BE2C (cell line): ENCODE measurements around the gene KDM5C.

ENCODE experiments used
- DNase-seq: peaks from one replicate; pipeline ENCODE4 v3.0.0-alpha.2; 2020
- H3K27me3 ChIP-seq: fragments of 250-450 bp; sonication (Bioruptor Pico); 2 replicates; pipeline ENCODE4 v1.5.1; 2020; ENCODE audit warnings: mild to moderate bottlenecking
- H3K36me3 ChIP-seq: fragments of 250-450 bp; sonication (Bioruptor Pico); 2 replicates; pipeline ENCODE4 v1.5.1; 2020; ENCODE audit warnings: mild to moderate bottlenecking
- H3K4me1 ChIP-seq: fragments of 250-450 bp; sonication (Bioruptor Pico); 2 replicates; pipeline ENCODE4 v1.5.1; 2020
- H3K4me3 ChIP-seq: 2 replicates; pipeline ENCODE4 v1.5.1; 2011; ENCODE audit warnings: low read depth, low read length
- H3K9me3 ChIP-seq: fragments of 250-450 bp; sonication (Bioruptor Pico); 2 replicates; pipeline ENCODE4 v1.5.1; 2020
- TF ChIP-seq, protein P1 (sequence below): IDR thresholded peaks from 2 replicates; pipeline ENCODE4 v1.5.1; 2012; ENCODE audit warnings: mild to moderate bottlenecking, low read depth, low read length

Gene KDM5C

DNA sequence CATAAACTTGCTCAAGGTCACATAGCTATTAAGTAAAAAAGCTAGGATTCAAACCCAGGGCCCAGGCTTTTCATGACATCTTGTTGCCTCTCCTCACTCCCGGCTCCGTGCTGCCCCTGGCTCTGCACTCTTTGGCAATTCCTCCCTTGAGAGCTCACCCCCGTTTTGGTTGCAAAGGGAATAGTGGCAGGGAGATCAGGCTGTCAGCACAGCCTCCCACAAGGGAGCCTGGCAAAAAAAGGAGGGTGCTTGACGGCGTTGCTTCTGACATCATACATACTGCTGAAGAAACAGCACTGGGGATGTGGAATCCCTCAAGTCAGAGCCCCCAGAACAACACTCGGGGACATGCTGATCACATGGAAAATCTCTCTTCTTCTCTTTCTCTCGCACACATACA is 35.8 kb upstream of the KDM5C start:
- Histone ChIP-seq H3K27me3 (no peaks in the 10 kb centered on the region), H3K9me3 (no peaks in the 10 kb centered on the region), H3K4me1 (no peaks in the 10 kb centered on the region), H3K4me3 (no peak overlapping the region), H3K36me3 (no peaks in the 10 kb centered on the region)
- TF ChIP-seq, protein P1, sequence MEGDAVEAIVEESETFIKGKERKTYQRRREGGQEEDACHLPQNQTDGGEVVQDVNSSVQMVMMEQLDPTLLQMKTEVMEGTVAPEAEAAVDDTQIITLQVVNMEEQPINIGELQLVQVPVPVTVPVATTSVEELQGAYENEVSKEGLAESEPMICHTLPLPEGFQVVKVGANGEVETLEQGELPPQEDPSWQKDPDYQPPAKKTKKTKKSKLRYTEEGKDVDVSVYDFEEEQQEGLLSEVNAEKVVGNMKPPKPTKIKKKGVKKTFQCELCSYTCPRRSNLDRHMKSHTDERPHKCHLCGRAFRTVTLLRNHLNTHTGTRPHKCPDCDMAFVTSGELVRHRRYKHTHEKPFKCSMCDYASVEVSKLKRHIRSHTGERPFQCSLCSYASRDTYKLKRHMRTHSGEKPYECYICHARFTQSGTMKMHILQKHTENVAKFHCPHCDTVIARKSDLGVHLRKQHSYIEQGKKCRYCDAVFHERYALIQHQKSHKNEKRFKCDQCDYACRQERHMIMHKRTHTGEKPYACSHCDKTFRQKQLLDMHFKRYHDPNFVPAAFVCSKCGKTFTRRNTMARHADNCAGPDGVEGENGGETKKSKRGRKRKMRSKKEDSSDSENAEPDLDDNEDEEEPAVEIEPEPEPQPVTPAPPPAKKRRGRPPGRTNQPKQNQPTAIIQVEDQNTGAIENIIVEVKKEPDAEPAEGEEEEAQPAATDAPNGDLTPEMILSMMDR: no peak
- DNase-seq: no peak

DNA sequence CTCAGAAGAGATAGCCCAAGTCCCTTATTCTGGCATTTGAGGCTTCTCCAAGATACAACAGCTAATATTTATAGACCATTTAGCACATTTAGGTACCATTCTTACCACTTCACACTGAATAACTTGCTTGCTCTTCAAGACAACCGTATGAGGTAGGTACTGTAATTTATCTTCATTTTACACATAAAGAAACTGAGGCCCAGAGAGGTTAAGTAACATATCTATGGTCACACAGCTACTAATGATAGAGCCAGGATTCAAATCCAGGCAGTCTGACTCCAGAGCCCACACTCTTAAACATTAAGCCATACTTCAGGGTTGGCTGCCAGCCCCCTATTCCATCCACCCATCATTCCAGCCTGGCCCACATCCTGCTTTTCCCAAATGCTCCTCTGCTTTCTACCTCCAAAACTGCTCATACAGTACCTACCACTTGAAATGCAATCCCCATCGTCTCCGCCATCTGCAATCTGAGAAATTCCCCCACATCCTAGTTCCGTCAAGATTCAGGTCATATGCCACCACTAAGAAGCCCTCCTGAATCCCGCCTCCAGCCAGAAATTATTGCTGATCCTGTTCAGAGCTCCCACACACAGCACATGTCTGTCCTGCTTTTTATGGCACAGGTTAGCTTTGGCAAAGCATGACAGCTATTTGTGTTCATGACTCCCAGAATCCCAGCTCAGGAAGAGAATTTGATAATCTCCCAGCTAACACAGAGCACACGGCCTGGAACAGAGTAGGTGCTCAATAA is 32.8 kb upstream of the KDM5C start:
- DNase-seq: no peak
- H3K9me3 ChIP-seq: no peaks in the 10 kb centered on the region
- no peak overlapping the region for H3K4me3 ChIP-seq
- no peaks in the 10 kb centered on the region for H3K4me1 ChIP-seq
- TF ChIP-seq, protein P1: no peak
- no peaks in the 10 kb centered on the region for H3K36me3 ChIP-seq
- H3K27me3 ChIP-seq: no peaks in the 10 kb centered on the region

DNA sequence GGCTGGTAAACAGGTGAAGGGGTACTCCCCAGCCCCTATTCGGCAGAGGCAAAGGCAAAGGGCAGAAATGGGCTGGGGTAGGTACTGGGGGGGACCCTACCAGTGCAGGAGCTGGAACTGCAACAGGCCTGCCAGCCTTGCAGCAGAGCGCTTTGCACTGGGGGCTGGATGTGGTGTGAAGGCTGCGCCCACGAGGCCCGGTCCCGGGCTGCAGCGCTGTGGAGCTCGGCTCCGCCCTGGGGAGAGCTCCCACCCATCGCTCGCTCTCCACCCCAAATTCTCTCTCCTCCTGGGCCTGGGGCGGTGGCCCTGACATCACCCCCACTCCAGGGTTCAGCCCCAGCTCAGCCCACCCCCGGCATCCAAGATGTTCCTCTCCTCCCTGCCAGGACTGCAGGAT is 32.2 kb upstream of the KDM5C start:
- TF ChIP-seq, protein P1: no peak
- H3K4me1 ChIP-seq: no peaks in the 10 kb centered on the region
- DNase-seq: no peak
- no peaks in the 10 kb centered on the region for H3K27me3 ChIP-seq
- H3K36me3 ChIP-seq: no peaks in the 10 kb centered on the region
- no peak overlapping the region for H3K4me3 ChIP-seq
- H3K9me3 ChIP-seq: no peaks in the 10 kb centered on the region

DNA sequence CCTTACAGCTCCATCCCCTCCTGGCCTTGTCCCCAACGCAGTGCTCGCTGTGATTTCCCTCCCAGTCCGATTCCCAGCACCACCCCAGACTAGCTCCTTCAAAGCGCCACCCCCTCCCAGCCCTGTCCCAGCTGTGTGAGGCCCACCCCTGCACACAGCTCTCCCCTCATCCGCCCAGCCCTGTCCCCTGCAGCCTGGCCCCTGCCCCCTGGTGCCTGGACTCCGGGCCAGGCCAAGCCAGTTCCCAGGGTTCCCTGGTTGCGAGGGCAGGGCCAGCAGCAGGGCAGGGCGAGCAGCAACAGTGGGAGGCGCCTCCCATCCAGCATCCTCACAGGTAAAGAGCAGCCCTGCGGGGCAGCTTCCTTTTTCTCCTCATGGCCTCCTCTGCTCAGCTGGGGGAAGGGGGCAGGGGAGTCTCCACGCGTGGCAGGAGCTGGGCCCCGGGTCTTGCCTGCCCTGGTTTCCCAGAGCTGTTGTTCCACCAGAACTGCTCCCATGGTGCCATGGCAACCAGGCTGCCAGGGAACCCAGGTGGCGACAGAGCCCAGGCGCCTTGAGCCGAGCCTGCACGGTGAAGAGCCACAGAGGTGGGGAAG is 31.5 kb upstream of the KDM5C start:
- H3K27me3 ChIP-seq: no peaks in the 10 kb centered on the region
- no peaks in the 10 kb centered on the region for H3K36me3 ChIP-seq
- TF ChIP-seq, protein P1: no peak
- no peaks in the 10 kb centered on the region for H3K9me3 ChIP-seq
- H3K4me3 ChIP-seq: no peak overlapping the region
- DNase-seq: no peak
- no peaks in the 10 kb centered on the region for H3K4me1 ChIP-seq

DNA sequence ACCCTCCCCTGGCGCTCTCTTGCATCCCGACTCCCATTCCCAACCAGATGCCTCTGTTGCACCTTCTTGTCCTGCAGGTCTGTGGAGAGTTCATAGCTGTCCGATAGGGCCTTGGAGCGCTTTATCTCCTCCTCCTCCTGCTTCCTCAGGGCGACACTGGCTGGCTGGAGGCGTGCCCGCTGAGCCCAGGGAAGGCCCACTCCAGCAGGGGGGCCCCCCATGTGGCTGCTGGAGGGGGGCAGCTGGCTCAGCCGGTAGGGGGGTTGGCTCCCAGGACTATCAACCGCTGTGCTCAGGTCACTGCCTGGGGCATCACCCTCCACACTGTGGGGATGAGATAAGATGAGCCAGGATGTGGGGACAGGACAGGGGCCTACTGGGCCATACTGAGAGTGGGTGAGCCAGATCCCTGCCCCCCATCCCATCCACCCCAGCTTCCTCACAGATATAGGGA is 30.8 kb upstream of the KDM5C start:
- Histone ChIP-seq H3K9me3 (no peaks in the 10 kb centered on the region), H3K4me3 (no peak overlapping the region), H3K4me1 (no peaks in the 10 kb centered on the region), H3K36me3 (no peaks in the 10 kb centered on the region), H3K27me3 (no peaks in the 10 kb centered on the region)
- no peak for DNase-seq
- TF ChIP-seq, protein P1: no peak
